Measurements from ENCODE around the gene OR2J3. TPM values are rescaled to one million over a fixed set of nuclear protein-coding genes. Genes with fewer than 3 reads are reported as not detected.

The OR2J3 gene
- total RNA-seq, 1 experiment from 2014 or later, result not detected

Other genes with a start within 250 kb of the OR2J3 start
- 47.6 and 48.7 TPM in 2 replicates for gene TRIM27, start 184.1 kb upstream of the OR2J3 start, total RNA-seq (2022)
- 1.8 and 2.9 TPM in 2 replicates for gene ZNF311, start 102.7 kb upstream of the OR2J3 start, total RNA-seq (2022)
- gene OR2W1, start 62.9 kb upstream of the OR2J3 start, total RNA-seq (2022), result not detected in 2 replicates
- not detected in 2 replicates for gene OR2B3, start 20.7 kb upstream of the OR2J3 start, total RNA-seq (2022)
- gene OR2J1, start 8.6 kb upstream of the OR2J3 start, total RNA-seq (2022), result not detected in 2 replicates
- gene OR2J2, start 62.8 kb downstream of the OR2J3 start, total RNA-seq (2022), result not detected in 2 replicates
- gene OR14J1, start 193.6 kb downstream of the OR2J3 start, total RNA-seq (2022), result not detected in 2 replicates